CD4-positive, CD25-positive, alpha-beta regulatory T cell (primary cell): ENCODE measurements around the gene HEATR5A. TPM values are rescaled to one million over a fixed set of nuclear protein-coding genes. Genes with fewer than 3 reads are reported as not detected.
"Not testable (repeated sequence)": the region's sequence is repeated elsewhere in the genome, so short reads cannot be mapped to it uniquely, and the experiment has no call there.

Experiments
- ATAC-seq, 2 donors: fragments of 150-1000 bp; cut with Tn5 transposase; one replicate each; pipeline ENCODE4 v1.10.0; 2021; ENCODE audit warnings: low read depth in 2 of 2, moderate number of reproducible peaks in 2 of 2, moderate library complexity in 1 of 2
- DNase-seq, 3 donors: peaks; one replicate each; pipeline versions ENCODE4 v3.0.0 to v3.0.0-alpha.2; 2012 to 2022; ENCODE audit warnings: mixed read lengths in 1 of 3
- H3K27ac ChIP-seq: one replicate; pipeline ENCODE4 v1.7.0; 2013; ENCODE audit warnings: mild to moderate bottlenecking, low read length; ENCODE audit not compliant: insufficient read depth, poor library complexity, severe bottlenecking
- H3K27me3 ChIP-seq: one replicate; pipeline ENCODE4 v1.7.0; 2013; ENCODE audit warnings: low read length; ENCODE audit not compliant: control insufficient read depth, insufficient read depth
- H3K36me3 ChIP-seq: one replicate; pipeline ENCODE4 v1.7.0; 2013; ENCODE audit warnings: mild to moderate bottlenecking, low read length, moderate library complexity; ENCODE audit not compliant: control insufficient read depth, insufficient read depth
- H3K4me1 ChIP-seq: 2 replicates; pipeline ENCODE4 v1.7.0; 2013; ENCODE audit warnings: mild to moderate bottlenecking, low read length; ENCODE audit not compliant: insufficient read depth, control insufficient read depth, poor library complexity, severe bottlenecking
- H3K4me3 ChIP-seq: one replicate; pipeline ENCODE4 v1.7.0; 2013; ENCODE audit warnings: low read depth, mild to moderate bottlenecking, low read length, moderate library complexity
- H3K9me3 ChIP-seq, 2 experiments: 1 replicate in 1 of 2; 2 replicates in 1 of 2; pipeline ENCODE4 v1.7.0; 2013; ENCODE audit warnings: low read length in 2 of 2, mild to moderate bottlenecking in 1 of 2, moderate library complexity in 1 of 2; ENCODE audit not compliant: control insufficient read depth in 2 of 2
- H3K27ac Mint-ChIP-seq, 3 donors: one replicate each; pipeline ENCODE4 v1.8.0; 2020 to 2022; ENCODE audit warnings: mild to moderate bottlenecking in 3 of 3, mixed read lengths in 3 of 3, moderate library complexity in 2 of 3
- H3K27me3 Mint-ChIP-seq: one replicate; pipeline ENCODE4 v1.8.0; 2022; ENCODE audit warnings: mild to moderate bottlenecking, mixed read lengths
- H3K36me3 Mint-ChIP-seq: one replicate; pipeline ENCODE4 v1.8.0; 2020; ENCODE audit warnings: mixed read lengths
- H3K4me1 Mint-ChIP-seq, 4 donors: one replicate each; pipeline ENCODE4 v1.8.0; 2020 to 2022; ENCODE audit warnings: mixed read lengths in 4 of 4, mild to moderate bottlenecking in 1 of 4
- H3K4me3 Mint-ChIP-seq, 4 donors: one replicate each; pipeline ENCODE4 v1.8.0; 2020 to 2022; ENCODE audit warnings: mild to moderate bottlenecking in 4 of 4, mixed read lengths in 4 of 4, moderate library complexity in 3 of 4
- H3K9me3 Mint-ChIP-seq, 7 donors: one replicate each; pipeline ENCODE4 v1.8.0; 2020 to 2022; ENCODE audit warnings: mixed read lengths in 7 of 7, mild to moderate bottlenecking in 3 of 7, moderate library complexity in 2 of 7
- polyA plus RNA-seq, 4 donors: library from polyadenylated mRNA; unstranded; fragments of 300-500 nt; fragmentation: Illumina TruSeq; gene quantifications; one replicate each; pipeline ENCODE4 v1.2.3, GENCODE V29; 2021
- total RNA-seq: library from RNA; stranded (reverse); gene quantifications from one replicate; pipeline ENCODE4 v1.2.3, GENCODE V29; 2022

Gene HEATR5A
- total and polyA plus RNA-seq, 5 donors from 2014 or later = 4.2 to 11.4 (median 6.1) TPM

- H3K4me1 Mint-ChIP-seq = peaks cover 5 to 10% (median 7%) of the 10 kb centered on the region in 4 donors
- Histone ChIP-seq H3K27me3 (no peaks in the 10 kb centered on the region), H3K9me3 (no peaks in the 10 kb centered on the region), H3K27ac (no peak overlapping the region), H3K4me1 (peaks cover 4% of the 10 kb centered on the region), H3K36me3 (peaks cover 8% of the 10 kb centered on the region), H3K4me3 (no peak overlapping the region)
- H3K9me3 Mint-ChIP-seq = no peaks in the 10 kb centered on the region
- peak overlapping the region in 1 of 3 donors; percentile 11 for H3K27ac Mint-ChIP-seq
- H3K36me3 Mint-ChIP-seq = peaks cover 23% of the 10 kb centered on the region
- no peaks in the 10 kb centered on the region for H3K27me3 Mint-ChIP-seq
- H3K4me3 Mint-ChIP-seq = no peak overlapping the region
- ATAC-seq (no peak), DNase-seq (no peak)
Measured at GRCh38 chr14:31380106-31380505, 40.2 kb downstream of the HEATR5A start.

GRCh38 chr14:31379125-31379947 is 41.0 kb downstream of the HEATR5A start:
- H3K4me1 ChIP-seq, H3K4me1 Mint-ChIP-seq, H3K27ac Mint-ChIP-seq, H3K4me3 ChIP-seq, H3K9me3 ChIP-seq, H3K27me3 ChIP-seq, H3K27me3 Mint-ChIP-seq, H3K36me3 ChIP-seq, ATAC-seq, DNase-seq, H3K9me3 Mint-ChIP-seq, H3K4me3 Mint-ChIP-seq, H3K27ac ChIP-seq: not testable (repeated sequence)
- peaks cover 28% of the 10 kb centered on the region for H3K36me3 Mint-ChIP-seq

GRCh38 chr14:31377433-31377832 is 42.9 kb downstream of the HEATR5A start:
- Mint-ChIP-seq H3K27me3 (no peaks in the 10 kb centered on the region), H3K27ac (no peak overlapping the region), H3K4me3 (no peak overlapping the region), H3K9me3 (no peaks in the 10 kb centered on the region), H3K4me1 (peaks cover 5 to 8% (median 6%) of the 10 kb centered on the region in 4 donors), H3K36me3 (peaks cover 26% of the 10 kb centered on the region)
- H3K36me3 ChIP-seq = peaks cover 8% of the 10 kb centered on the region
- no peak overlapping the region for H3K4me3 ChIP-seq
- H3K27me3 ChIP-seq = no peaks in the 10 kb centered on the region
- H3K27ac ChIP-seq = no peak overlapping the region
- ATAC-seq = no peak
- no peak for DNase-seq
- no peaks in the 10 kb centered on the region for H3K9me3 ChIP-seq
- H3K4me1 ChIP-seq = peaks cover 4% of the 10 kb centered on the region

GRCh38 chr14:31371646-31372045 is 48.7 kb downstream of the HEATR5A start:
- Histone ChIP-seq H3K9me3 (no peaks in the 10 kb centered on the region), H3K4me3 (no peak overlapping the region), H3K27ac (no peak overlapping the region), H3K4me1 (no peaks in the 10 kb centered on the region), H3K27me3 (no peaks in the 10 kb centered on the region), H3K36me3 (peaks cover 2% of the 10 kb centered on the region)
- H3K9me3 Mint-ChIP-seq = no peaks in the 10 kb centered on the region
- ATAC-seq (no peak), DNase-seq (peak in 1 of 3 donors; percentile 12)
- H3K27me3 Mint-ChIP-seq = no peaks in the 10 kb centered on the region
- no peak overlapping the region for H3K4me3 Mint-ChIP-seq
- H3K27ac Mint-ChIP-seq = peak overlapping the region in 2 of 3 donors; percentile 60 to 64
- H3K4me1 Mint-ChIP-seq = peaks cover 0 to 14% (median 5%) of the 10 kb centered on the region in 4 donors
- H3K36me3 Mint-ChIP-seq = peaks cover 27% of the 10 kb centered on the region

GRCh38 chr14:31363331-31364073 is 56.8 kb downstream of the HEATR5A start:
- no peaks in the 10 kb centered on the region for H3K4me1 ChIP-seq
- H3K4me3 Mint-ChIP-seq = no peak overlapping the region
- H3K36me3 Mint-ChIP-seq = peaks cover 11% of the 10 kb centered on the region
- DNase-seq (no peak), ATAC-seq (no peak)
- H3K27ac ChIP-seq = no peak overlapping the region
- no peaks in the 10 kb centered on the region for H3K4me1 Mint-ChIP-seq
- H3K4me3 ChIP-seq = no peak overlapping the region
- no peak overlapping the region for H3K27ac Mint-ChIP-seq
- no peaks in the 10 kb centered on the region for H3K9me3 Mint-ChIP-seq
- H3K27me3 Mint-ChIP-seq = no peaks in the 10 kb centered on the region
- no peaks in the 10 kb centered on the region for H3K27me3 ChIP-seq
- H3K9me3 ChIP-seq = no peaks in the 10 kb centered on the region
- peaks cover 4% of the 10 kb centered on the region for H3K36me3 ChIP-seq

- no peaks in the 10 kb centered on the region for H3K9me3 ChIP-seq
- Mint-ChIP-seq H3K9me3 (no peaks in the 10 kb centered on the region), H3K36me3 (peaks cover 14% of the 10 kb centered on the region), H3K4me3 (no peak overlapping the region), H3K27me3 (no peaks in the 10 kb centered on the region), H3K4me1 (no peaks in the 10 kb centered on the region), H3K27ac (no peak overlapping the region)
- H3K27me3 ChIP-seq = no peaks in the 10 kb centered on the region
- H3K36me3 ChIP-seq = peaks cover 11% of the 10 kb centered on the region
- no peak overlapping the region for H3K27ac ChIP-seq
- ATAC-seq (no peak), DNase-seq (no peak)
- no peaks in the 10 kb centered on the region for H3K4me1 ChIP-seq
- H3K4me3 ChIP-seq = no peak overlapping the region
Measured at GRCh38 chr14:31362746-31363145, 57.6 kb downstream of the HEATR5A start.

GRCh38 chr14:31361761-31362160 is 58.6 kb downstream of the HEATR5A start:
- H3K4me1 Mint-ChIP-seq, H3K27ac Mint-ChIP-seq, DNase-seq, H3K9me3 ChIP-seq, H3K27me3 Mint-ChIP-seq, ATAC-seq, H3K27ac ChIP-seq, H3K4me1 ChIP-seq, H3K4me3 Mint-ChIP-seq, H3K9me3 Mint-ChIP-seq, H3K4me3 ChIP-seq, H3K27me3 ChIP-seq: not testable (repeated sequence)
- peaks cover 19% of the 10 kb centered on the region for H3K36me3 Mint-ChIP-seq
- peaks cover 12% of the 10 kb centered on the region for H3K36me3 ChIP-seq
